DMS 273 (cell line): ENCODE results near the gene MND1.
A peak's percentile ranks its signal among the peaks of the same experiment; 100 is the strongest.

Experiments used
- DNase-seq: peaks from one replicate; lab custom pipeline; 2025; ENCODE audit not compliant: unreplicated experiment; lab: John Stamatoyannopoulos, UW

The MND1 gene

DNA sequence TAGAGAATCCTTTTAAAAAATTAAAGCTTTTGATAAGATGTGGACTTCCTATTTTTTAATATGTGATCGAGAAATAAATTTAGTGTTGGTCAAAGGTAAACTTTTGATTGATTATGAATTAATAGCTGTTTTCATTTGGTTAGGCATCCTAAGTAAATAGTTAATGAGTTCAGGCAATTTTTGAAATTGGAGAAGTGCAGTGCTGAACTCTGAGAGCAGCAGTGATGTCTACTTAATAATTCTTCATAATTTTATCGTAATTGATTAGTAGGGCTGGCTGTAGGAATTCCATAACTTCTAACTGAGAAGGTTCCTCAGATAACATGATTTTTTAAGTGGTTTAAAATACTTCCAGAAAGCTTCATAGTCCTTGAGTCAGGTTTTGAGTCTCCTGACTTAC, 1.5 kb downstream of the MND1 start:
- DNase-seq: no peak

DNA sequence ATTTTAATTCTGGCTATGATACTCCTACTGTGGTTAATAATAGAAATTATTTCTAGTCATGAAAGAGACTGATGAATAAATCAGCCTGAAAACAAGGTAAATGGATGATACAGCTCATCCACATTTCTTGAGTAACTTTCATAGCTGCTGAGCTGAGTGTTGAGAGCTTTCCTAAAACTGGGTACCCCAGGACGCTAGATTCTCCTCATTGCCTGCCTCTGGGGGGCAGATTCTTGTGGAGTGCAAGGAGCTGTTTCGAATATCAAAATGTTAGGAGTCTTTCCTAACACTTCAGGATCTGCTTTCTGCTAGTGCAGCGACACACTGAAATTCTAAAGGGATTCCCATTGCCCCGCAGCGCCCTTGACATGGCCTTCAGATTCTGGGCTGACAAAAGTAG, 2.1 kb downstream of the MND1 start:
- peak; percentile 16 for DNase-seq

DNA sequence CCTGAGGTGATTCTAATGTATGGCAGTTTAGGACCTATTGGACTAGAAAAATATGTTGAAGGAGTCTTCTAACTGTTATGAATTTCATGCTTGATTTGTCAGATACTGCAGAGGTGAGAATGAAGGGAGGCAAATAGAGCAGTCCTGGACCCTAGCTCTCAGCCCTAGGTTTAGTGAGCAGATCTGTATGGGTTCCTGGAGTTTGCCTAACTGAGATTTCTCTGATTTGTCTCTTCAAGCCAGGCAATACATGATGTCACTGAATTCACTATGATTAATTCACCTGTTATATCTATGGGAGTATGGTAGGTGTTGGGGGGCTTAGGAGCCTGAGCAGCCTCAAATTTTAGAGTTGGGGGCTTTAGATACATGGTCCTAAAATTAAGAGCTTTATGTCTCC, 2.6 kb downstream of the MND1 start:
- DNase-seq: no peak

DNA sequence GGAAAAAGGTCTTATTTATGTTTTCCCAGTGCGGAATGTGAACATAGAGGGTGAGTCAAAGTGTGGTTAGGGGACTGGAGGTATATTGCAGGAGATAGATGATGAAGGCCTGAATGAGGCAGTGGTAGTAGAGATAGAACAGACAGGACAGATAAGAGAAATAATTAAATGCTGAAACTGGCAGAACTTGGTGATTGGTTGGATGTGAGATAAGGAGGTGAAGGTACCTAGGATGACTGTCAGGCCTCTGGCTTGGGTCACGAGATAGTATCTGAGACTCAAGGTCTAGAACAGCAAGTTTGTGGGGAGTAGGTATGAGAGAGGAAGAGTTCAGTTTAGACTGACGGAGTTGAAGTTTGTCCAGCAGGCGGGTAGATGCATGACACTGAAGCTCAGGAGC, 3.5 kb downstream of the MND1 start:
- no peak for DNase-seq

DNA sequence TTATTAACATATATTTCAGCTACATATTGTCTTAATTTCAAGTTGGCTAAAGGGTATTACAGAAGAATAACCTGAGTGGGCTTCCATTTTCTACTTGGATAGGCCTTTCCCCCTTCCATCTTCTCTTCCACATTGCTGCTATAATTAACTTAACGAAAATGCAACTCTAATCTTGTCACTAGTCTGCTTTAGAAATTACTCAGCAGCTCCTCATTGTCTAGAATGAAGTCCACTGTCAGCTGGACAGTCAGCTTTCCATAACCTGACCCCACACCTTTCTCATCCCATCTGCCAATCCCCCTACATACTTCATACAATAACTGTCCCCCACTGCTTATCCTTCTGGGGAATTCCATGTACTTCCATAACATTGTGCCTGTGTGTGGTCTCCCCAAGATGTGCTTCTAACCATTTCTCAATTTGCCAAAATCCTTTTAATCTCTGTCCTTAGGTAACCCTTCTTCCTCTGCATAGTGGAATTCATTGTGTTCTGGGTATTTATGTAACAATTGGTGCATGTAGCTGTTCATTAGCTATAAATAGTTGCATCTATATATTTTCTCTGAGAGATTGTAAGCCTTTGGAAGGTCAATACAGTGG, 4.8 kb downstream of the MND1 start:
- no peak for DNase-seq

DNA sequence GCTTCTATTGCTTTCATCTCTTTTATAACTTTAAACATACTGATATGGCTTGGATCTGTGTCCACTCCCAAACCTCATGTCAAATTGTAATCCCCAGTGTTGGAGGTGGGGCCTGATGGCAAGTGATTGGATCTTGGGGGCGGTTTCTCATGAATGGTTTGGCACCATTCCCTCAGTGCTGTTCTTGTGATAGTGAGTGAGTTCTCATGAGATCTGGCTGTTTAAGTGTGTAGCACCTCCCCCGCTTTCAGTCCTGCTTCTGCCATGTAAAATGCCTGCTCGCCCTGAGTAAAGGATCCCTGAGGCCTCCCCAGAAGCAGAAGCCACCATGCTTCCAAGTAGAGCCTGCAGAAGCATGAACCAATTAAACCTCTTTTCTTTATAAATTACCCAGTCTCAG, 17.7 kb downstream of the MND1 start:
- peak; percentile 17 for DNase-seq

DNA sequence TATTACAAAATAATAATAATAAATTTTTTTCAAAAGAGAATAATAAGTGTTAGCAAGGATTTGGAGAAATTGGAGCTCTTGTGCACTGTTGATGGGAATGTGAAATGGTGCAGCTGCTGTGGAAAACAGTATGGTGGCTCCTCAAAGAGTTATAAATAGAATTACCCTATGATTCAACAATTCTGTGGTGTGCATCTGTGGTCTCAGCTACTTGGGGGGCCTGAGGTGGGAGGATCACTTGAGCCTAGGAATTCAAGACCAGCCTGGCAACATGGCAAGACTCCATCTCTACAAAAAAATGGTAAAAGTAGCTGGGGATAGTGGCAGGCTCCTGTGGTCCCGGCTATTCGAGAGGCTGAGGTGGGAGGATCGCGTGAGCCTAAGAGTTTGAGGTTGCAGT, 19.6 kb downstream of the MND1 start:
- DNase-seq: no peak

DNA sequence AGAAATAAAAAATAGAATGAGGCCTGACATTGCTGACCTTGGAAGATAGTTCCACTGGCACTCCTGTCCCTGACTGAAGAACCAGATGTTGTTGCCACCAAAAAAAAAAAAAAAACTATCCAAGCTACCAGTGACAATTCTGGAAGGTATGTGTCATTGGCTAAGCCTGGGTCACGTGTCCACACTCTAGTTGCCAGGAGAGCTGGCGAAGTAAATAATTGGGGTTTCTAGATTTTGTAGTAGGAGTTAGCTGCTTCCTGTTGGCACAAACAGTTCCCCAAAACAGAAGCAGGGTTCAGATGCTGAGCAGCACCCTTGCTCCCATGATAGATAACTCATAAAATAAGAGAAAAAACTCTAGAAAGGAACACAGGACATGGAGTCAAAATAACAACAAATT, 20.5 kb downstream of the MND1 start:
- DNase-seq: peak; percentile 1

DNA sequence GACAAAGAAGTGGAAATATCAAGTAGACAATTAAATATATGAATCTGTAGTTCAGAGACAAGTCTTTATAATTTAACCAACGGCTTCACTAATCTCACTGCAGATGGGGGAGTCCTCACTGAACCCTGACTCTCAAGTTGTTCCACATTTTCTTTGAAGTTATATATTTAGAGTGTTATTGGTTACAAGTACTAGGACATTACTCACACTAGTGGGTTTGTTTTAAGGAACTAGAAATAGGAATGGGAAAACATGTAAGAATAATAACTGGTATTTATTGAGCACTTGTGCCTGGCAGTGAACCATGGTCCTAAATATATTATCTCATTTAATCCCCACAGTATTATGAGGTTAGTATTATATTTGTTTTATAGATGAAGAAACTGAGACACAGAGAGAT, 22.0 kb downstream of the MND1 start:
- DNase-seq: no peak

DNA sequence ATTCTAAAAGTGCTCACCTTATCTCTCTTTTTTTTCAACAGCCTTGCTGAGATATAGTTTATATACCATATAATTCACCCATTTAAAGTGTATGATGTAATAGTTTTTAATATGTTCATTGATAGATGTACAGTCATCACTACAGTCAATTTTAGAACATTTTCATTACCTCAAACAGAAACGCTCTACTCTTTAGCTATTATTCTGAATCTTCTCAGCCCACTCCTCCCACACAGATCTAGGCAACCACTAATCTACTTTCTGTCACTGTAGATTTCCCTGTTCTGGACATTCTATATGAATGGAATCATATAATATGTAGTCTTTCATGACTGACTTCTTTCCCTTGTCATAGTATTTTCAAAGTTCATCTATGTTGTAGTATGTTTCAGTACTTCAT, 22.6 kb downstream of the MND1 start:
- no peak for DNase-seq

DNA sequence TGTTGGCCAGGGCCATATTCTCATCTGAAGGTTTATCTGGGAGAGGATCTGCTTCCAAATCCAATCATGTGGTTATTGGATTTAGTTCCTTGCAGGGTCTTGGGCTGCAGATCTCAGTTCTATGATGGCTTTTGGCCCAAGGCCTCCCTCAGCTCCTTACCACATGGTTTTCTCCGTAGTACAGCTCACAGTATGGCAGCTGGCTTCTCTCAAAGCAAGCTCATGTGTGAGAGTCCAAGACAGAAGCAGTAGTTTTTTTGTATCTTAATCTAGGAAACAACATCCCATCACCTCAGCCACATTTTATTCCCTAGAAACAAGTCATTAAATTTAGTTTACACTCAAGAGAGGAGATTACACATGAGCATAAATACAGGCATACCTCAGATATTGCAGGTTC, 24.5 kb downstream of the MND1 start:
- no peak for DNase-seq

DNA sequence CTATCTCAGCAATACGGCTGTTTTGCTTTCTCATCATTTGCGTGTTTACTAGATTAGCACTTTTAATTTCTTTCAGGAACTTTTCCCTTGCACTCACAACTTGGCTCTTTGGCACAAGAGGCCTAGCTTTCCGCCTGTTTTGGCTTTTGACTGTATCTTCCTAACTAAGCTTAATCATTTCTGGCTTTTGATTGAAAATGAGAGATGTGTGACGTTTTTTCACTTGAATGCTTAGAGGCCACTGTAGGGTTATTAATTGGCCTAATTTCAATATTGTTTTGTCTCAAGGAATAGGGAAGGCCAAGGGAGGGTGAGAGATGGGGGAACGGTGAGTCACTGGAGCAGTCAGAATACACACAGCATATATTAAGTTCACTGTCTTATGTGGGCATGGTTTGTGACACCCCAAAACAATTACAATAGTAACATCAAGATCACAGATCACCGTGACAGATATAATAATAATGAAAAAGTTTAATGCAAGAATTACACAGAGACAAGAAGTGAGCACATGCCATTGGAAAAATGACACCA, 27.3 kb downstream of the MND1 start:
- DNase-seq: no peak

DNA sequence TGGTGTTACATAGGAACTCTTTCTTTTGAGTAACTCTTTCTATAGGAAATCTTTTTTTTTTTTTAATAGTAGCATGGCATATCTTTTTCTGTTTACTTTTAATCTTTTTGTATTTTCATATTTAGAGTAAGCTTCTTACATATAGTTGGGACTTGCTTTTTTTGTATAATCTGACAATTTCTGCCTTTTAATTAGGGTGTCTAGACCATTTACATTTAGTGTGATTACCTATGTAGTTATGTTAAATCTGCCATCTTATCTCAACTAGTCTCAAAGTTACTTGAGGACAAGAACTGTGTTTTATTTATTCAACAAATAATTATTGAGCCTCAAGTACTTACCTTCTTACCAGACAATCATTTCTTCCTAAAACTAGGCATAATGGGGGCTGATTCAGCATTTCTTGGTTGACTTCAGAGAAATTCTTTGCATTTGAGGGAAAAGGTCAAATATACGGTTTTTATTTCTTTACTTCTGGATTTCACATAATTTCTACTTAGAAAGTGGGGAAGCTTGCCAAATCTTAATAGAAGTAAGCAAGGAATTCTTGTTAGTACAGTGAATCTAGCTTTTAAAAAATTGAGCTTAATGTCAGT, 28.6 kb downstream of the MND1 start:
- DNase-seq: no peak

DNA sequence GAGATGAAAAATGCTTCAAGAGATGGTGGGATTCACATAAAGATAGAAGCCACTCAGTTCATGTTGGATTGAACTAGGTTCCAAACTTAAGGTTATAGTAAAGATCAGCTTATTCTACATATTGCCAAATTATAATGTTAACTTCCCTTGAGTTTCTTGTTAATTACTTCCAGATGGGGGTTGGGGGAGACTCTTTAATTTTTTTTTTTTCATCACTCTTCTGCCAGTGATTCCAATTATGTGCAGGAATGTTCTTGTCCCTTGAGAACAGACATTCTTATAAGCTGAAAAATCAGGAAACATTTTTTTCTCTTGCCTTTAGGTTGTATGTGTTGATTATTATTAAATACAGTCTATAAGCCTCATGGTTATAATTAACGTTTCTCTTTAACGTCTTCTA, 30.0 kb downstream of the MND1 start:
- no peak for DNase-seq

DNA sequence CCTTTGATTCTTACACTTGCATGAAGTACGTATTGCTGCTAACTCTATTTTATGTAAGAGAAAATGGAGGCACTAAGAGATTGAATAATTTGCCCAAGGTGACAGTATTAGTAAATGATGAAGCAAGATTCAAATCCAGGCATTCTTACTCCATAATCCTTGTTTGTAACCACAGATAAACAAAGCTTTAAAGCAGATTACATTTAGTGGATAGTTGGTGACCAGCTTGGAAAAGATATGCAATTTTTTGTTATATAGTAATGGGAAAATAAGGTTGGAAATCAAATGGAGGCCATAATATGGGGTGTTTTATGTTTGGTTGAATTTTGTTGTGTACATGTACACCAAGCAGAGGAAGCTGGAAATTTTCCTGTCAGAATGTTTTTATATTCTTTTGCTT, 30.8 kb downstream of the MND1 start:
- no peak for DNase-seq

DNA sequence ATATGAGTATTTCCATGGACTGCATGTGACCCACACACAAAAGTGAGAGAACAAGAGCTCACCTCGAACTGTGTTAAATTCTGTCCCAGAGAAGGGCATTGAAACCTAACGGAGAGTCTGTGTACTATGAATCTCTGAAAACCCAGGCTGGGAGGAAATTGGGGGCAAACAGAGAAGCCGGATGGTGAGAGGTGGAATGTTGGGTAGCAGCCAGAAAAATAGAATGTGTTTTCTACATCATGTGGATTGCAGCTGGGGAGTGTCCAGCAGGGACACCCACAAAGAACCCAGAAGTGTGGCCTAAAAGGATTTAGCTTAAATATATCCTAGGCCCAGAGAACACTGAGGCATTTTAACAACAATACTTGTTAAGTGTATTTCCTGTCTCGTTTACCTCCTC, 38.6 kb downstream of the MND1 start:
- no peak for DNase-seq

DNA sequence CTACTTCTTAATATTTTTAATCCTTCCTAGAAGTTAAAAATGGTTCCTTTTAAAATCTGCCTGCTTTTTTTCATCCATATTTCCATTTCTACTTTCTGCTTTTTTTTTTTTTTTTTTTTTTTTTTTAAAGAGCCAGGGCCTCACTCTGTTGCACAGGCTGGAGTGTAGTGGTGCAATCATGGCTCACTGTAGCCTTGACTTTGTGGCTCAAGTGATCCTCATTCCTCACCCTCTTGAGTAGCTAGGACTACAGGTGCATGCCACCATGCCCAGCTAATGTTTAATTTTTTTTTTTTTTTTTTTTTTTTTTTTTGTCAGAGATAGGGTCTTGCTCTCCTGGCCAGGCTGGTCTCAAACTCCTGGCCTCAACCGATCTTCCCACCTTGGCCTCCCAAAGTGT, 39.7 kb downstream of the MND1 start:
- no peak for DNase-seq

DNA sequence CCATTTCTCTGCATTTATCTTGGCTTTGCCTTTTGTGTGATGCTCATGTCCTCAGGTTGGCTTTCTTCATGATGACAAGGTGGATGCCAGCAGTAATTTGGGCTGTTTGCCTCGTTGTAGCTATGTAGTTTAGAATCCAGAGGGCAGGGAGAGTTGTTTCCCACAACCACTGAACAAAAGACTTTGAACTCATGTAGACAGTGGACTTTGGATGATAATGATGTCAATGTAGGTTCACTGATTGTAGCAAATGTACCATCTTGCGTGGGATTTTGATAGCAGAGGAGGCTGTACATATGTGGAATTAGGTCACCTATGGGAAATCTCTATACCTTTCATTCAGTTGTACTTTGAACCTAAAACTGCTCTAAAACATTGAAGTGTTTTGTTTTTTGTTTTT, 41.3 kb downstream of the MND1 start:
- DNase-seq: no peak

DNA sequence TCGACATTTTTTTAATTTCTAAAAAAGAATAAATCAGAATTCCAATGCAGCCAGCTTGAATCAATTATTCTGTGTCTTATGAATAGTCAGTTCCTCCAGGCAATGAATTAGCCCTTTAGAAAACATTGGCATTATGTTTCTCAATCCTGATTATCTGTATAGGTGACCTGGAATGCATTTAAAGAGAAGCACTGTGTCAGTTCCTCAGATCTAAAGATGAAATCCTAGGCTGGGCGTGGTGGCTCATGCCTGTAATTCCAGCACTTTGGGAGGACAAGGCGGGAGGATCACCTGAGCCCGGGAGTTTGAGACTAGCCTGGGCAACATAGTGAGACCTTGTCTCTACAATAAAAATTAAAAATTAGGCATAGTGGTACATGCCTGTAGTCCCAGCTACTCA, 43.5 kb downstream of the MND1 start:
- no peak for DNase-seq

DNA sequence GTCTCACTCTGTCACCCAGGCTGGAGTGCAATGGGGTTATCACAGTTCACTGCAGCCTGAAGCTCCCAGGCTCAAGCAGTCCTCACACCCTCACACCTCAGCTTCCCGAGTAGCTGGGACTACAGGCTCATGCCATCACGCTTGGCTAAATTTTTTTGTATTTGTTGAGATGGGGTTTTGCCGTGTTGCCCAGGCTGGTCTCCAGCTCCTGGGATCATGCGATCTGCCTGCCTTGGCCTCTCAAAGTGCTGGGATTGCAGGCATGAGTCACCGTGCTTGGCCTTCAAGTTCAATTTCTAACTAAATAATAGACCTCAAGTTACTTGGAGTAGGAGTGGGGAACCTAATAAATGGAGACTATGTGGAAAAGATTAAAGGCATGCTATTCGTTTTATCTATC, 48.9 kb downstream of the MND1 start:
- no peak for DNase-seq

DNA sequence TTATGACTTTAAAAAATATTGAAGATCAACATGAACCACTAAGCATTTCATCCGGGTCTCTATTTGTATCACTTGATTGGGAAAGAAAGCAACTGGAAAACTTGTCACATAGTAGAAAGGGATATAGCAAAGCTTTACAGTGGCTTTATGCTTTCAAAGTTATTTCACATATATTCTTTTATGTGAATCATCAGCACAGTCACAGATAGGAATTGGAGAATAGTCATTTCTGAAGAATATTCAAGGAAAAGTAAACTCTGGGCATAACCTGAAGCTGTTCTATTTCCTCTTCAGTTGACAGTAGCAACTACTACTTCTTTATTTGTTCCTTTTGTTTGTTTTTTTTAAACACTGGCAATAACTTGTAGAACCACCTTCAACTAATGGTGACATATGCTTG, 50.5 kb downstream of the MND1 start:
- no peak for DNase-seq

DNA sequence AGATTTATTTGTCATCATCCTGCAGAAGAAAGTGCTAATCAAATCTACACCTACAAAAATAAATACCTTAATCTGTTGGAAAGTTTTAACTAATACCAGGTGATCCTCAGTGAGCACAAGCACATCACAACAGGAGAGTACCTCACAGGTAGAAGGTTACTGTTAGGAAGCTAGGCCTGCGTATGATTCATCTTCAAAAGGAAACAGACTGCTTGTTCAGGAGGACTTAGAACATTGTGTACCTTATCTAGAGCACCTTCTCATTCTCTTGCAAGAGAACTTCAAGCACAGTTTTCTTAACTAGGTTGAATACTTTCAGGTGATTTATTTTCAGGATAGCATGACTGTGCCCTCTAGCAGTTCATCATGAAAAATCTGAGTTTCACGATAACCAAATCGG, 54.2 kb downstream of the MND1 start:
- no peak for DNase-seq

DNA sequence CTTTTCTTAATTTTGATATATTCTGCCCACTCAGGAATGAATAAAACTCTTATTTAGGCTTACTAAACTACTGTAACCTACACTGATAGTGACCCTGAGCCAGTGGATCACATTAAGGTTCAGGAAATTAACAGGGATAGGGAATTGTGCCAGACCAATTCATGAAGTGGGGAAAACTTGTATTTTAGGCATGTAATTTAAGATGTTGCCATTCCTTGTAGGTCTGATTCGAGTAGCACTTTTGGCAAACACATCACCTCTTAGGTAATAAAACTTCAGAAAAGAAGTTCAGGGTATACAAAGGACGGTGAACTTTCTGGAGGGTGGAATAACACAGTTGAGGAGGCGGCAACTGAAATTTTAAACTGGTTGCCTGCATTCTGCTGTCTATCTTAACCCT, 54.9 kb downstream of the MND1 start:
- no peak for DNase-seq
